Muscle of leg (tissue), 16 donors: ENCODE results near the gene PPIE. TPM values are rescaled to one million over a fixed set of nuclear protein-coding genes. Genes with fewer than 3 reads are reported as not detected.

ENCODE experiments used
- DNase-seq: peaks from one replicate; pipeline ENCODE4 v3.0.0; 2013
- H3K27ac ChIP-seq: one replicate; pipeline ENCODE4 v1.5.1; 2013; ENCODE audit warnings: mild to moderate bottlenecking, low read length, control low read depth
- H3K27me3 ChIP-seq: one replicate; pipeline ENCODE4 v1.6.1; 2013; ENCODE audit warnings: low read length; ENCODE audit not compliant: control insufficient read depth, insufficient read depth
- H3K36me3 ChIP-seq: one replicate; pipeline ENCODE4 v1.6.1; 2013; ENCODE audit warnings: low read length; ENCODE audit not compliant: control insufficient read depth, insufficient read depth
- H3K4me1 ChIP-seq: one replicate; pipeline ENCODE4 v1.6.1; 2013; ENCODE audit warnings: low read length; ENCODE audit not compliant: control insufficient read depth, insufficient read depth
- H3K4me3 ChIP-seq: one replicate; pipeline ENCODE4 v1.5.1; 2013; ENCODE audit warnings: low read length, control low read depth
- H3K9me3 ChIP-seq: replicated peaks from 2 replicates; pipeline ENCODE4 v1.6.1; 2013; ENCODE audit warnings: low read depth, low read length; ENCODE audit not compliant: control insufficient read depth
- WGBS: methylation state at CpG from one replicate; pipeline ENCODE4 v1.1.5; 2013; ENCODE audit warnings: missing lambda C conversion rate; ENCODE audit not compliant: insufficient coverage; 5-methylcytosine and 5-hydroxymethylcytosine counted together
- long read RNA-seq, 11 donors: transcript quantifications; one replicate each; lab custom pipeline, GENCODE V29; 2026
- polyA plus RNA-seq, 8 donors: library from polyadenylated mRNA; unstranded; fragments of 120-200 nt; gene quantifications; one replicate each; pipeline versions ENCODE4 v1.2.1 to v1.2.3, GENCODE V29; 2013; ENCODE audit warnings: inconsistent platforms in 1 of 8, low replicate concordance in 1 of 8; ENCODE audit not compliant: insufficient read length in 8 of 8, insufficient read depth in 1 of 8
- total RNA-seq: library from RNA; stranded (reverse); fragments of 120-200 nt; gene quantifications from one replicate; pipeline ENCODE4 v1.2.4, GENCODE V29; 2013

Gene PPIE
- total RNA-seq (35.3 TPM), polyA plus RNA-seq (10 to 100 TPM; 38.6 to 48.6 (median 43.7) TPM)
- long read RNA-seq, donor 1, transcript PPIE-201 (10 exons, 1,277 nt) = major isoform, 6 of 6 reads
- long read RNA-seq, donor 1, partial matches to known transcripts = 0 of 6 reads
- long read RNA-seq, donor 1, other reads (novel, unspliced or antisense) = 0 of 6 reads
- long read RNA-seq, donor 2, partial matches to known transcripts = 0 of 1 reads
- long read RNA-seq, donor 2, other reads (novel, unspliced or antisense) = 0 of 1 reads
- long read RNA-seq, donor 3, transcript PPIE-201 (10 exons, 1,277 nt) = major isoform, 10 of 402 reads
- long read RNA-seq, donor 3, partial matches to known transcripts = 338 of 402 reads
- long read RNA-seq, donor 3, other reads (novel, unspliced or antisense) = 54 of 402 reads
- long read RNA-seq, donor 4, partial matches to known transcripts = 0 of 3 reads
- long read RNA-seq, donor 4, other reads (novel, unspliced or antisense) = 0 of 3 reads
- long read RNA-seq, donor 5, transcript PPIE-201 (10 exons, 1,277 nt) = major isoform, 25 of 35 reads
- long read RNA-seq, donor 5, partial matches to known transcripts = 0 of 35 reads
- long read RNA-seq, donor 5, other reads (novel, unspliced or antisense) = 6 of 35 reads
- long read RNA-seq, donor 6, transcript PPIE-201 (10 exons, 1,277 nt) = major isoform, 18 of 21 reads
- long read RNA-seq, donor 6, partial matches to known transcripts = 0 of 21 reads
- long read RNA-seq, donor 6, other reads (novel, unspliced or antisense) = 0 of 21 reads
- long read RNA-seq, donor 7, transcript PPIE-201 (10 exons, 1,277 nt) = major isoform, 6 of 8 reads
- long read RNA-seq, donor 7, partial matches to known transcripts = 0 of 8 reads
- long read RNA-seq, donor 7, other reads (novel, unspliced or antisense) = 0 of 8 reads
- long read RNA-seq, donor 8, transcript PPIE-201 (10 exons, 1,277 nt) = major isoform, 9 of 11 reads
- long read RNA-seq, donor 8, partial matches to known transcripts = 0 of 11 reads
- long read RNA-seq, donor 8, other reads (novel, unspliced or antisense) = 0 of 11 reads
- long read RNA-seq, donor 9, partial matches to known transcripts = 0 of 4 reads
- long read RNA-seq, donor 9, other reads (novel, unspliced or antisense) = 0 of 4 reads
- long read RNA-seq, donor 10, transcript PPIE-201 (10 exons, 1,277 nt) = major isoform, 12 of 14 reads
- long read RNA-seq, donor 10, partial matches to known transcripts = 0 of 14 reads
- long read RNA-seq, donor 10, other reads (novel, unspliced or antisense) = 0 of 14 reads
- long read RNA-seq, donor 11, transcript PPIE-201 (10 exons, 1,277 nt) = major isoform, 7 of 7 reads
- long read RNA-seq, donor 11, partial matches to known transcripts = 0 of 7 reads
- long read RNA-seq, donor 11, other reads (novel, unspliced or antisense) = 0 of 7 reads

DNA sequence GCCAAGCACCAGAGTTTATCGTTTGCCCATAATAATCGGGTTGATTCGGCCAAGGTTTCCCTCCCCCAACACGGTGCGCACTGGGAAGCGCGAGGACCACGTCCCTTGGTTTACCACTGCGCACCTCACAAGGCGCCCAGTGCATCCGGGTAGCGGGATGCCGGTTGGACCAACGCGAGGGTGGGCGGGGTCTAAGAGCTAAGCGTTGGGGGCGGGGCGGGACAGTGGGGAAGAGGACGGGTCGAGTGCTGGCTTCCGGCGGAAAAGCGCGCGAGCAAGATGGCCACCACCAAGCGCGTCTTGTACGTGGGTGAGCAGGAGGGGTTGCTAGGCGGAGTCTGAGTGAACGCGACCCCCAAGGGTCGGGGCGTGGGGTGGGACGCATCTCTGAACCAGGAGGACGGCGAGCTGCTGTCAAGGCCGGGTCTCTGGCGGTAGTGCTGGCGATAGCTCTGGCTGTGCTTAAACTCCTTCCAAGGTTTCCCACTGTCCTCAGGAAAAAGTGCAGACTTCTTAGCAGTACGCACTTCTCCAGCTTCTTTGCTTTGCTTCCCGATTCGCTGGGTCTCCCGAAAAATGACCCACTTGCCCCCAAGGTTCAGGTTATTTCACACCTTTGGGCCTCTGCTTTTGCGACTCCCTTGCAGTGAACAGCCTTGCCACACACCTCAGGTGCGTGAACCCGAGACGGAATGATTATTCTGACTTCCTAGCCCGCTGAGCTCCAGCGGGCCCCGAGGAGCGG, at the start of gene PPIE:
Gene PPIE (plus strand): TSS at position 261 of the 745 bp plus-strand sequence. CDS start 19 bp downstream, at position 280.
- Histone ChIP-seq H3K27me3 (peaks cover 12% of the 10 kb centered on the region), H3K4me3 (peak within 1 kb of the TSS; percentile 89), H3K9me3 (no peaks in the 10 kb centered on the region), H3K36me3 (peaks cover 25% of the 10 kb centered on the region), H3K27ac (peak within 1 kb of the TSS; percentile 66), H3K4me1 (peaks cover 9% of the 10 kb centered on the region)
- under 1% methylated on average over 43 of the region's 52 CpGs for WGBS
- DNase-seq = peak; percentile 94

DNA sequence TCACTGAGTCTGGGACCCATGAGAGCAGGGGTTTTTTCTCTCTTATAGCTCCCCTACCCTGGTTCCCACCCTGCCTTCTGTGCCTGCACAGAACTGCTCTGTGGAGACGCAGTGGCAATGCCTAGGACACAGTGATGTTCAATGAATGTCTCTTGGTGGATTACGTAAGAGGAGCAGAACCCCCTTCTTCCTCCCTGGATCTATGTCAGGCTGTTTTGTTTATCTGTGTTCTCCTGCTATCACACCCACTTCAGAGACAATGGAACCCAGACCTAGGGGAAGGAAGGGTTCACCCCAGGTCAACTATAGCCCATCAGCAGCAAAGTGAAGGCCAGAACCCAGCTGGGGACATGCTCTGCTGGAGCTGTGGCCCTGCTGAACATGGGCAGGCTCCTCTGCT, 49.5 kb upstream of the PPIE start:
- H3K4me1 ChIP-seq = peaks cover 28% of the 10 kb centered on the region
- no peak for DNase-seq
- no peaks in the 10 kb centered on the region for H3K9me3 ChIP-seq
- H3K4me3 ChIP-seq = no peak overlapping the region
- no CpG with 5 or more reads among the region's 2 CpGs for WGBS
- H3K36me3 ChIP-seq = no peaks in the 10 kb centered on the region
- H3K27ac ChIP-seq = no peak overlapping the region
- H3K27me3 ChIP-seq = peaks cover 87% of the 10 kb centered on the region

DNA sequence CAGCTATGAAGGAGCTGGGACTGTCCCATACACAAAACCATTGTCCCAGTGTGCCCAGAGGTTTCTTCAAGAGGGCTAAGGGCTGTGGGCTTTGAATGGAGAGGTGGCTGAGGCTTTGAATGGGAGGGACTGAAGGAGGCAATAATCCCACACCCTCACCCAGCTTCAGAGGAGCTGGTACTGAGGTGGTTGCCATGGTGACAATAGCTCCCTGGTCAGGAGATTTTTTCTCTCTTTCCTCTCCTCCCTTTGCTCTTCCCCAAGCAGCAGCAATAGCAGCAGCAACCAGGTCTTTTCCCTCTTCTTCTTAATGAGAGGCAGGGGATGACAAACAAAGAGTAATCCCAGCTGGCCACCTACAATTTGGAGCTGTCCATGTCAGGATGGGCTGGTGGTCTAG, 49.0 kb upstream of the PPIE start:
- Histone ChIP-seq H3K4me3 (no peak overlapping the region), H3K36me3 (no peaks in the 10 kb centered on the region), H3K27me3 (peaks cover 83% of the 10 kb centered on the region), H3K4me1 (peaks cover 33% of the 10 kb centered on the region), H3K9me3 (no peaks in the 10 kb centered on the region), H3K27ac (no peak overlapping the region)
- no peak for DNase-seq

DNA sequence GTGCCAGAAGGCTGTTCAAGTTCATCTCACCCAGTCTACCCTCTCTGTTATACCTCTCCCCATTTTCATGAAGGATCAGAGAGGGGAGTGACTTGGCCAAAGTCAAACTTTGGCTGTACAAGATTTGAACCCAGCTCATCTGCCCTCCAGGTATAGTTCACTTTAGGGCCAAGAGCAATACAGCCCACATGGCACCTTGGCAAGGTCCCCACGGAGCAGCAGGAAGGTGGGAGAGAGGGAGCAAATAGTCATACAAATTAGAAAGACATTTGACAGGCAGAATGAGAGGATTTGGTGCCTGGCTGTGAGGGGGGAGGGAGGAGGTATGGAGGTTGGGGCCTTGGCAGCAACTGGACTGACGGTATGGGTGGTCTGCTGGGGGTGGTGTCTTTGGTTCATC, 48.5 kb upstream of the PPIE start:
- no peaks in the 10 kb centered on the region for H3K36me3 ChIP-seq

DNA sequence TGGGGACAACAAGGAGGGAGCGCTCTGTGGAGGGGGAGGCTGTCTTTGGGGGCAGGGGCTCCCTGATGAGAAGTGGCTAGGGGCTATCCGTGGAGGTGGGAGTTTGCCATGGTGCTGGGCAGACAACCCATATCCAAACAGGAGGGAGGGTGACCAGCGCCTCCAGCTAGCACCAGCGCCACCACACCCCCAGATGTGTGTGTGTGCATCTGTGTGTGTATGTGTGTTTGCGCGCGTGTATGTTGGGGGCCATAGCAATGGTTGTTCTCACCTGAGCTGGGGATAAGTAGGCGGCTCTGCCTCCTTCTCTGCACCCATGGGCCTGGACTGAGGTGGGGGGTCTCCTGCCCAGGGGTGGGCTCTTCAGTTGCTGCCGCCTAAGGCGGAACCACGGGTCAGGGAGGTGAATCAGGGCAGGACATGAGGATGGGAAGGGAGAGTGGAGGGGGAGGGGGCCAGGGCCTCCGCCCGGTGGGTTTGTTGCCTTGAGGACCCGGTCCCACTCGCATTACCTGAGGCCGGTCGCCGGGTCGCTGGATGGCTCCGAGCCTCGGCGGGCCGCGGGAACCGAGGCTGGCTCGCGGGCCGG, 47.8 kb upstream of the PPIE start:
- no peak for DNase-seq
- H3K36me3 ChIP-seq = no peaks in the 10 kb centered on the region
- peaks cover 37% of the 10 kb centered on the region for H3K4me1 ChIP-seq
- no peak overlapping the region for H3K4me3 ChIP-seq
- 9% methylated on average over 25 of the region's 28 CpGs for WGBS
- no peaks in the 10 kb centered on the region for H3K9me3 ChIP-seq
- H3K27ac ChIP-seq = no peak overlapping the region
- H3K27me3 ChIP-seq = peaks cover 85% of the 10 kb centered on the region

More for the DNA sequence above, 48.5 kb upstream of the PPIE start:
- WGBS = 13% methylated on average over 2 of the region's 2 CpGs
- Histone ChIP-seq H3K4me3 (no peak overlapping the region), H3K9me3 (no peaks in the 10 kb centered on the region), H3K27me3 (peaks cover 83% of the 10 kb centered on the region), H3K4me1 (peaks cover 37% of the 10 kb centered on the region), H3K27ac (no peak overlapping the region)
- no peak for DNase-seq

DNA sequence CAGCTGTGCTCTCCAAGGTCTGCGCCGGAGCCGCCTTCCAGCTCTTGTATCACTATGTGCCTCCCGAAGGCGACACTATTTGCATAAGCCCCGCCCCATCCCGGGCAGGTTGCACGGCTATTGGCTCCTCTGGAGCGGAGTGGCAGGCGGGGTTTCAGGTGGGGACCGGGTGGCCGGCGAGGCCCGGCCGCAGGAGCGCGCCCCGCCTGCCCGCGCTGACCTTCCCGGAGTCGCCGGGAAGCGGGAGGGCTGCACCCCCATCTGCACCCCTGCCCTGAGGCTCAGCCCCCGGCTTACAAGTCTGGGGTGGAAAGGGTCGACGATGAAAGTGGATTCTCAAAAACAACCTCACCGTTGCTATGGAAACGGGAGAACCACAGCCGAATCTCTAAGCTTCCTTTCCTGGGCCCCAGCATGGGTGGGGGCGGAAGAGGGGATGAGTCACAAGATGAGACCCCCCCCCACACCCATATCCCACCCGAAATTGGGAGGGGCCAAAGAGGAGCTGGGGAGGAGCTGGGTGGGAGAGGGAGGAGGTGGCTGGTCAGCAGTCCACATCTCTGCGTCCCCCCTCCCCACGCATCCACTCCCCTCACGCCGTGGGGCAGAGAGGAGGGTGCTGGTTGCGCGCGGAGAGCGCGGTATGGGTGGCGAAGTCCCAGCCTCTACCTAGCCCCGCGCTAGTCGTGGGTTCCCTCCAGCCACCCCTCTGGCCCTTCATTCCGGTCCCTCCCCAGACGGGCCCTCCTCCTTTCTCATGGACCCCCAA, 47.1 kb upstream of the PPIE start, which contains the start of gene HPCAL4:
Gene HPCAL4 (minus strand): TSS at position 51 of the 769 bp plus-strand sequence. CDS start 6,830 bp downstream, outside the sequence.
- H3K36me3 ChIP-seq = no peaks in the 10 kb centered on the region
- peak within 1 kb of the TSS; percentile 42 for H3K27ac ChIP-seq
- DNase-seq = peak; percentile 92
- H3K27me3 ChIP-seq = peaks cover 80% of the 10 kb centered on the region
- H3K4me1 ChIP-seq = peaks cover 37% of the 10 kb centered on the region
- peak within 1 kb of the TSS; percentile 16 for H3K4me3 ChIP-seq
- WGBS = under 1% methylated on average over 30 of the region's 47 CpGs
- no peaks in the 10 kb centered on the region for H3K9me3 ChIP-seq

DNA sequence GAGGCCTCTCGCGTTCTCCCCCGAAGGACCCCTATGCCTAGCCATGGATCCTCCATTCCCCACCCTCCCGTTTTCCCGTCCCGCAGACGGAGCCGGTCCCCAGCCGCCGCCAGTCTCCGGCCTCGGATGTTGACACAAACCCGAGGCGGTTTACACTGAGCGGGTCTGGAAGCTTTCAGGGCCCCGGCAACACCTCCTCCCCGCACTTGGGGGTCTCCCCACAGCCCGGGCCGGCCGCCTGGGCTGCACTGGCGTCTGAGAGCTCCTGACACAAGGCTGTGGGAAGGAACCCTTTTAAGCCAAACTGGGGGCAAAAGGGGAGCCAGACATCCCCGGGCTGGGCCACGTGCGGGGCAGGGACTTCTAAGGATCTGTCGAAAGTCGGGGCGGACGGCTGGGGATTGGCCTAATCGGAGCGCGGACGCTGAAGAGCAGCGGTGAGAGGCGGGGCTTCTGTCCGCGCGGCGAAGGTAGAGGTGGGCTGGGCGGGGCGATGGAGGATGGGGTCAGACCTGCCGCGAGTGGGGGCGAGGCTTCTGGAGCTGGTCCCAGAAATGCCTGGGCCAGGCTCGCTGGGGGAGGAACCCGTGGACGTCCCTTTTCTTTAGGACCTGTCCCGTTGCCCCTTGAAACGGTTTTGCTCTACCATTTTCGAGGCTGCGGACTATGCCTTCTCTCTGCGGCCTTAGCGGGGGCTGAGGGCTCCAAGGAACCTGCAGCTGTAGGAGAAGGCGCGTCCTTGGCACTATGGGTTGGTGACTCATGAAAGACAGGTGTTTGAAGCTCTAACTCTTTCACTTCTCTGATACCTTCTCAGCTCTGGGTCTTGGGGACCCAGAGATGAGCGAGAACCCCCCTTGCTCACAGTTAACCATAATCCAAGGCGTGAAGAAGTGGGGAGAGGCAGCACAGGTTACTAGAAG, 46.3 kb upstream of the PPIE start:
- peaks cover 37% of the 10 kb centered on the region for H3K4me1 ChIP-seq
- H3K36me3 ChIP-seq = no peaks in the 10 kb centered on the region
- H3K27ac ChIP-seq = peak overlapping the region; percentile 42
- H3K9me3 ChIP-seq = no peaks in the 10 kb centered on the region
- no peak for DNase-seq
- peaks cover 77% of the 10 kb centered on the region for H3K27me3 ChIP-seq
- WGBS = 2% methylated on average over 46 of the region's 56 CpGs
- H3K4me3 ChIP-seq = peak overlapping the region; percentile 16

DNA sequence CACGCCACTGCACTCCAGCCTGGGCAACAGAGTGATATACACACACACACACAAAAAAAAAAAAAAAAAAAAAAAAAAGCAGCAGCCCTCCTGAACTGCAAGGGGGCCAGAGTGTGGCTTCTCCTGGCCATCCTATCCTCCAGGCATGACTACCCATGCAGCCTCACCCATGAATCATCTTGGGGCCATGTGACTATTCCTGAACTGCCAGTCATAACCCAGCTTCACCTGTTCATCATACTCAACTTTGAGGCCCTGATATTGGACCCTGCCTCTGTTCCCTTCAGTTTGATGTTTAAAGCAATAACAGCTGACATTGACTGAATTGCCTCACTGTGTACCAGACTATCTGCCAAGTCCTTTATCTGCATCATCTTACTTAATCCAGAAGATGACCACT, 44.7 kb upstream of the PPIE start:
- no CpG with 5 or more reads among the region's 1 CpG for WGBS
- peak overlapping the region; percentile 65 for H3K27ac ChIP-seq
- peaks cover 37% of the 10 kb centered on the region for H3K4me1 ChIP-seq
- no peaks in the 10 kb centered on the region for H3K9me3 ChIP-seq
- peaks cover 72% of the 10 kb centered on the region for H3K27me3 ChIP-seq
- DNase-seq = peak; percentile 64
- no peaks in the 10 kb centered on the region for H3K36me3 ChIP-seq
- H3K4me3 ChIP-seq = no peak overlapping the region
